Osteoblast (primary cell): ENCODE results near the gene VAC14. TPM values are rescaled to one million over a fixed set of nuclear protein-coding genes. Genes with fewer than 3 reads are reported as not detected.

Source experiments
- DNase-seq: peaks from one replicate; pipeline ENCODE4 v3.0.0; 2011; ENCODE audit warnings: low spot score, mixed read lengths; ENCODE audit not compliant: insufficient read length; ENCODE audit errors: missing footprints
- H2AFZ ChIP-seq: 2 replicates; pipeline ENCODE4 v1.6.0; 2011; ENCODE audit warnings: mild to moderate bottlenecking, low read length
- H3K27ac ChIP-seq: 2 replicates; pipeline ENCODE4 v1.5.1; 2011; ENCODE audit warnings: mild to moderate bottlenecking, low read depth, low read length, moderate library complexity
- H3K27me3 ChIP-seq: 2 replicates; pipeline ENCODE4 v1.6.0; 2012; ENCODE audit warnings: mild to moderate bottlenecking, control low read depth, inconsistent platforms, low read length, moderate library complexity; ENCODE audit not compliant: insufficient read depth
- H3K36me3 ChIP-seq: 2 replicates; pipeline ENCODE4 v1.5.1; 2011; ENCODE audit warnings: mild to moderate bottlenecking, low read length, control low read depth, moderate library complexity; ENCODE audit not compliant: insufficient read depth
- H3K4me1 ChIP-seq: 2 replicates; pipeline ENCODE4 v1.5.1; 2011; ENCODE audit warnings: mild to moderate bottlenecking, low read length, control low read depth, moderate library complexity; ENCODE audit not compliant: insufficient read depth
- H3K4me2 ChIP-seq: 2 replicates; pipeline ENCODE4 v1.6.0; 2011; ENCODE audit warnings: mild to moderate bottlenecking, low read length; ENCODE audit not compliant: insufficient read depth
- H3K4me3 ChIP-seq: fragments of 200-600 bp; sonication (generic); 3 replicates; pipeline ENCODE4 v1.5.1; 2012; ENCODE audit warnings: mild to moderate bottlenecking, low read length, inconsistent platforms; ENCODE audit not compliant: insufficient read depth
- H3K79me2 ChIP-seq: 2 replicates; pipeline ENCODE4 v1.6.0; 2012; ENCODE audit warnings: mild to moderate bottlenecking, low read length, control low read depth, inconsistent platforms; ENCODE audit not compliant: insufficient read depth
- H3K9me3 ChIP-seq: 2 replicates; pipeline ENCODE4 v1.5.1; 2011; ENCODE audit warnings: low read depth, low read length, control low read depth
- H4K20me1 ChIP-seq: 2 replicates; pipeline ENCODE4 v1.6.0; 2012; ENCODE audit warnings: mild to moderate bottlenecking, low read length, control low read depth; ENCODE audit not compliant: insufficient read depth
- total RNA-seq: library from RNA; depleted of rRNA; stranded (reverse); fragments of >200 nt; gene quantifications from 2 replicates; pipeline ENCODE4 v1.2.3, GENCODE V29; 2012
- TF ChIP-seq, protein P1 (sequence below): IDR thresholded peaks from 2 replicates; pipeline ENCODE4 v1.5.1; 2011; ENCODE audit warnings: mild to moderate bottlenecking, low read depth, low read length, moderate library complexity; ENCODE audit errors: extremely low read depth

The VAC14 gene
- total RNA-seq, 1 donor: 72.7 TPM

DNA sequence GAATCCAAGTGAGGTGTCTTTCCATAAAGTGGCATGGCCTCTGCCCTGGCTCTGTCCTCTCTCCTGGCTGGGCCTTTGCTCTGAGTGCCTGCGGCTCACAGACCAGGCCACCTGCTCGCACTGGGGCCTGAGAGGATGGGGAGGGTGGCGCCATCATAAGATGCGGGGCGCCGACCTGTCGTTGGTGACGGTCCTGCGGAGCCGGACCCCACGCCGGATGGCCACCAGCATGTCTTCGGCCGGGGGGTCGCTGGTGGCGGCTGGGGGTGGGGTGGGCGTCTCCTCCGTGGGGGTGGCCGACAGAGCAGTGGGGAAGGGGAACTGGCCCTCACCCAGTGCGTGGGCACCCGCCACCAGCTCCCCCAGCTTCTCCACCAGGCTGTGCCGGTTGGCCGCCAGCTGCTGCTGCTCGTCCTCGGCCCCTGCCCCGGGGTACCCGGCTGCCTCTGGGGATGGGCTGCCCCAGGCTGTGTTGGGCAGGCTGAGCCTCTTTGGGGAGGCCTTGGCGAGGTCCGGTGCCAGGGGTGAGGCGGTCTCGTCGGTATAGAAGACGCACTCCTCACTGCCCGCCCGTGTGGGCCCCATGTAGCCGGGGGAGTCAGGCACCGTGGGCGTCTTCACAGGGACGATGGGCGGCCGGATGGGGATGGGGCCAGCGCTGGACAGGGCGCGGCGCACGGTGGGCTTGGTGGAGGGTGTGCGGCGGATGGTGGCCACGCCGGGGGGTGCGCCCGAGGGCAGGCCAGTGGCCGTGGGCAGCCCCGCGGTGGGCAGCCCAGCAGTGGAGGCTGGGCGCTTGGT lies 137.2 kb downstream of the VAC14 start:
- Histone ChIP-seq H3K79me2 (peaks cover 7% of the 10 kb centered on the region), H2AFZ (no peak overlapping the region), H3K9me3 (no peaks in the 10 kb centered on the region), H3K4me1 (peaks cover 7% of the 10 kb centered on the region), H3K4me2 (no peak overlapping the region), H3K27me3 (no peaks in the 10 kb centered on the region), H3K4me3 (no peak overlapping the region), H3K36me3 (peaks cover 62% of the 10 kb centered on the region), H4K20me1 (peaks cover 40% of the 10 kb centered on the region), H3K27ac (no peak overlapping the region)
- DNase-seq: peak; percentile 52
- TF ChIP-seq, protein P1, sequence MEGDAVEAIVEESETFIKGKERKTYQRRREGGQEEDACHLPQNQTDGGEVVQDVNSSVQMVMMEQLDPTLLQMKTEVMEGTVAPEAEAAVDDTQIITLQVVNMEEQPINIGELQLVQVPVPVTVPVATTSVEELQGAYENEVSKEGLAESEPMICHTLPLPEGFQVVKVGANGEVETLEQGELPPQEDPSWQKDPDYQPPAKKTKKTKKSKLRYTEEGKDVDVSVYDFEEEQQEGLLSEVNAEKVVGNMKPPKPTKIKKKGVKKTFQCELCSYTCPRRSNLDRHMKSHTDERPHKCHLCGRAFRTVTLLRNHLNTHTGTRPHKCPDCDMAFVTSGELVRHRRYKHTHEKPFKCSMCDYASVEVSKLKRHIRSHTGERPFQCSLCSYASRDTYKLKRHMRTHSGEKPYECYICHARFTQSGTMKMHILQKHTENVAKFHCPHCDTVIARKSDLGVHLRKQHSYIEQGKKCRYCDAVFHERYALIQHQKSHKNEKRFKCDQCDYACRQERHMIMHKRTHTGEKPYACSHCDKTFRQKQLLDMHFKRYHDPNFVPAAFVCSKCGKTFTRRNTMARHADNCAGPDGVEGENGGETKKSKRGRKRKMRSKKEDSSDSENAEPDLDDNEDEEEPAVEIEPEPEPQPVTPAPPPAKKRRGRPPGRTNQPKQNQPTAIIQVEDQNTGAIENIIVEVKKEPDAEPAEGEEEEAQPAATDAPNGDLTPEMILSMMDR: no peak

DNA sequence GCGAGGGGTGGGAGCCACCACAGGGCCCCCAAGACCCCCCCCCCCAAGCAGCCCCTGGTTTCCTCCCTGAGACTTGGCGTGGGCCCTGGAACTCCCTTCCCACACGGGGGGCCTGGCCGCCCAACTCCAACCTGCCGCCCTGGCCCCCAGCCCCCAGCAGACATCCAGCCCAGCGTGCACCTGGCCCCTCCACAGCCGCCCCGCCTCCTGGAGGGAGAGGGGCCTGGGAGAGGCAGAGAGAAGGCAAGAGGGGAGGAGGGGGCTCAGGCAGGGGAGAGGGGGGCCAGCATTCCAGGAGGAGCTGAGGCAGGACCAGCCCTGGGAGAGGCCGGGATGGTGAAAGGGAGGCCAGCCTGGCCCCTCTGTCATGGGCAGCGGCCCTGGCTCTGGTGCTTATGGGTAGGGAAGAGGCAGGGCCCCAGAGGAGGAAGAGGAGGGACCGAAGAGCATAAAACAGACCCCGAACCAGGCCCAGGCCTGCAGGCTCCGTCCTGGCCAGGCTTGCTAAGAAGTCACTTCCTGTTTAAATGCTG lies 137.9 kb downstream of the VAC14 start:
- peaks cover 40% of the 10 kb centered on the region for H4K20me1 ChIP-seq
- peaks cover 7% of the 10 kb centered on the region for H3K4me1 ChIP-seq
- H3K4me3 ChIP-seq: no peak overlapping the region
- no peaks in the 10 kb centered on the region for H3K9me3 ChIP-seq
- peaks cover 55% of the 10 kb centered on the region for H3K36me3 ChIP-seq
- H3K27me3 ChIP-seq: no peaks in the 10 kb centered on the region
- peaks cover 2% of the 10 kb centered on the region for H3K79me2 ChIP-seq
- no peak overlapping the region for H3K27ac ChIP-seq
- TF ChIP-seq, protein P1: no peak
- no peak overlapping the region for H3K4me2 ChIP-seq
- no peak overlapping the region for H2AFZ ChIP-seq
- peak; percentile 84 for DNase-seq

DNA sequence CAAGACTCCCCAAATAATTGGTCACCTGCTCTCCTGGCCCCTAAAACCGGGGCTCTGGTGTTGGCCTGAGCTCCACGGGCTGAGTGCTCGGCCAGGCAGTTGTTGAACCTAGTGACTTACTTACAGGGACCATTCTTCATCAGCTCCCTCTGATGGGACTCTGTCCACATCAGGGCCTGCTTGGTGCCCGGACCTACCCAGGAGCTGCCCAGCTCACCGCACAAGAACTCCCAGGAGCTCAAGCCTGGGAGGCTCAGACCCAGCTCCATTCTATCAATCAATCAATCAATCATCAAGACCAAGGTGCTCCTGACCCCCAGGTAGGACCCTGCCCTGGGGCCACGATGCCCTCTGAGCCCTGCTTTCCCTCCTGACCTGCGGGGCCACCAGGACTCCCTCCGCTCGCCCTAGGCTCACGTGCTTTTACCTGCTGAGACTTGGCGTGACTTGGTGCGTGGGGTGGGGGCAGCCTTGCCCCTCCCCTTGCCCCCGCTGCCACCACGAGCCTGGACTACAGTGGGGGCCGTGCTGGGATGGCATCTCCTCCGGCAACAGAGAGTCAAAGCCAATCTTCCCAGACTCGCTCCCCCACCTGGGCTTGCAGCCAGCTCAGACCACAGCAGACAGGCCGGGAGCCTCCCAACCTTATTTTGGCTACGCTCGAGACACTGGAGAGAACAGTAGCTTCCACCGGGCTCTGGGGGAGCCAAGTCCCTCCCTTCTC lies 138.9 kb downstream of the VAC14 start:
- Histone ChIP-seq H3K9me3 (no peaks in the 10 kb centered on the region), H4K20me1 (peaks cover 36% of the 10 kb centered on the region), H3K36me3 (peaks cover 46% of the 10 kb centered on the region), H3K27ac (no peak overlapping the region), H3K4me1 (peaks cover 7% of the 10 kb centered on the region), H2AFZ (no peak overlapping the region), H3K79me2 (no peaks in the 10 kb centered on the region), H3K4me2 (no peak overlapping the region), H3K4me3 (no peak overlapping the region), H3K27me3 (no peaks in the 10 kb centered on the region)
- TF ChIP-seq, protein P1: no peak
- peak; percentile 98 for DNase-seq

DNA sequence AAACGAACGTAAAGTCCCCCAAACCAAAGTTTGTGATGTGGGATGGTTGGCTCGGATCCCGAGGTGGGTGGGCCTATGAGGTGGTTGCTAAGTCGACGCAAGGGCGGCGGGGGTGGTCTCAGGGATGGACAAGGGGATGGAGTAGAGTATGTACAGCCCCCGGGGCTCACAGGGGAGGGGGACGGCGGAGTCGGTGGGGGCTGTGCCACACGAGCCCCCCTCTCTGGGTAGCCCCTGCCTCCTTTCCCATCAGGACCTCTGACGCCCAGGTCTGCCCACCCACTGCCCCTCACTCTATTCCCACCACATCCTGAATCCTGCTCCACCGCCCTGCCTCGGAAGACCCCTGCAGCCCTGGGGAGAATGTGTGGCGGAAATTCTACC lies 139.4 kb downstream of the VAC14 start:
- peaks cover 7% of the 10 kb centered on the region for H3K4me1 ChIP-seq
- H2AFZ ChIP-seq: no peak overlapping the region
- no peaks in the 10 kb centered on the region for H3K27me3 ChIP-seq
- peaks cover 30% of the 10 kb centered on the region for H4K20me1 ChIP-seq
- DNase-seq: peak; percentile 65
- H3K4me2 ChIP-seq: no peak overlapping the region
- peaks cover 40% of the 10 kb centered on the region for H3K36me3 ChIP-seq
- no peaks in the 10 kb centered on the region for H3K9me3 ChIP-seq
- no peaks in the 10 kb centered on the region for H3K79me2 ChIP-seq
- TF ChIP-seq, protein P1: no peak
- no peak overlapping the region for H3K27ac ChIP-seq
- no peak overlapping the region for H3K4me3 ChIP-seq
